Jurkat, Clone E6-1 (cell line): ENCODE measurements around the gene BTBD1.
A peak's percentile ranks its signal among the peaks of the same experiment; 100 is the strongest.
"Not testable (repeated sequence)": the region's sequence is repeated elsewhere in the genome, so short reads cannot be mapped to it uniquely, and the experiment has no call there.

ENCODE experiments used
- DNase-seq: peaks from one replicate; pipeline ENCODE4 v3.0.0-alpha.2; 2011; ENCODE audit warnings: low read depth, low spot score
- H3K4me3 ChIP-seq: 2 replicates; pipeline ENCODE4 v1.5.1; 2011; ENCODE audit warnings: mild to moderate bottlenecking, low read length, control low read depth, moderate library complexity

Gene BTBD1

GRCh38 chr15:83064859-83065258 is 2.2 kb downstream of the BTBD1 start:
- H3K4me3 ChIP-seq = no peak overlapping the region

GRCh38 chr15:83063551-83063950 is 3.5 kb downstream of the BTBD1 start:
- H3K4me3 ChIP-seq = no peak overlapping the region
- DNase-seq = no peak

More at GRCh38 chr15:83064859-83065258, 2.2 kb downstream of the BTBD1 start:
- DNase-seq = no peak

GRCh38 chr15:83062768-83063180 is 4.3 kb downstream of the BTBD1 start:
- DNase-seq = no peak
- no peak overlapping the region for H3K4me3 ChIP-seq

- H3K4me3 ChIP-seq = no peak overlapping the region
- DNase-seq = no peak
Observed at GRCh38 chr15:83061680-83062079, 5.4 kb downstream of the BTBD1 start.

GRCh38 chr15:83057696-83058376 is 9.2 kb downstream of the BTBD1 start:
- no peak for DNase-seq
- H3K4me3 ChIP-seq = no peak overlapping the region

- no peak for DNase-seq
- no peak overlapping the region for H3K4me3 ChIP-seq
Observed at GRCh38 chr15:83057002-83057401, 10.1 kb downstream of the BTBD1 start.

- DNase-seq = no peak
- H3K4me3 ChIP-seq = no peak overlapping the region
Observed at GRCh38 chr15:83053151-83053550, 13.9 kb downstream of the BTBD1 start.

- H3K4me3 ChIP-seq = no peak overlapping the region
- no peak for DNase-seq
Observed at GRCh38 chr15:83046558-83047127, 20.4 kb downstream of the BTBD1 start.

GRCh38 chr15:83044156-83044555 is 22.9 kb downstream of the BTBD1 start:
- no peak for DNase-seq
- no peak overlapping the region for H3K4me3 ChIP-seq

- DNase-seq = no peak
- no peak overlapping the region for H3K4me3 ChIP-seq
Observed at GRCh38 chr15:83039206-83039605, 27.8 kb downstream of the BTBD1 start.

- peak; percentile 42 for DNase-seq
Observed at GRCh38 chr15:83036253-83036652, 30.8 kb downstream of the BTBD1 start.

GRCh38 chr15:83031234-83031633 is 35.8 kb downstream of the BTBD1 start:
- not testable (repeated sequence) for DNase-seq, H3K4me3 ChIP-seq

More at GRCh38 chr15:83036253-83036652, 30.8 kb downstream of the BTBD1 start:
- no peak overlapping the region for H3K4me3 ChIP-seq

GRCh38 chr15:83030021-83030420 is 37.0 kb downstream of the BTBD1 start:
- DNase-seq = no peak
- no peak overlapping the region for H3K4me3 ChIP-seq

- DNase-seq = no peak
- H3K4me3 ChIP-seq = no peak overlapping the region
Observed at GRCh38 chr15:83018436-83018835, 48.6 kb downstream of the BTBD1 start.

- no peak overlapping the region for H3K4me3 ChIP-seq
- DNase-seq = no peak
Observed at GRCh38 chr15:83016906-83017305, 50.1 kb downstream of the BTBD1 start.

GRCh38 chr15:83015361-83015760 is 51.7 kb downstream of the BTBD1 start:
- DNase-seq = no peak
- no peak overlapping the region for H3K4me3 ChIP-seq

GRCh38 chr15:83014205-83014653 is 52.8 kb downstream of the BTBD1 start:
- no peak for DNase-seq

GRCh38 chr15:83012636-83013035 is 54.4 kb downstream of the BTBD1 start:
- no peak for DNase-seq
- no peak overlapping the region for H3K4me3 ChIP-seq

More at GRCh38 chr15:83014205-83014653, 52.8 kb downstream of the BTBD1 start:
- H3K4me3 ChIP-seq = no peak overlapping the region

- no peak for DNase-seq
- H3K4me3 ChIP-seq = peak overlapping the region; percentile 99
Observed at GRCh38 chr15:83012076-83012426, 55.0 kb downstream of the BTBD1 start.

GRCh38 chr15:83011271-83012075 is 55.6 kb downstream of the BTBD1 start, which contains the start of gene C15orf40:
TSS of gene C15orf40 (minus strand) at chr15:83011639. CDS start at chr15:83011607, 32 bp downstream.
- H3K4me3 ChIP-seq = peak within 1 kb of the TSS; percentile 99
- DNase-seq = peak; percentile 85
